ENCODE results near the gene CROCC. TPM values are rescaled to one million over a fixed set of nuclear protein-coding genes. Genes with fewer than 3 reads are reported as not detected.

CROCC gene
- total RNA-seq, 1 donor from 2014 or later = 21.0 TPM

DNA sequence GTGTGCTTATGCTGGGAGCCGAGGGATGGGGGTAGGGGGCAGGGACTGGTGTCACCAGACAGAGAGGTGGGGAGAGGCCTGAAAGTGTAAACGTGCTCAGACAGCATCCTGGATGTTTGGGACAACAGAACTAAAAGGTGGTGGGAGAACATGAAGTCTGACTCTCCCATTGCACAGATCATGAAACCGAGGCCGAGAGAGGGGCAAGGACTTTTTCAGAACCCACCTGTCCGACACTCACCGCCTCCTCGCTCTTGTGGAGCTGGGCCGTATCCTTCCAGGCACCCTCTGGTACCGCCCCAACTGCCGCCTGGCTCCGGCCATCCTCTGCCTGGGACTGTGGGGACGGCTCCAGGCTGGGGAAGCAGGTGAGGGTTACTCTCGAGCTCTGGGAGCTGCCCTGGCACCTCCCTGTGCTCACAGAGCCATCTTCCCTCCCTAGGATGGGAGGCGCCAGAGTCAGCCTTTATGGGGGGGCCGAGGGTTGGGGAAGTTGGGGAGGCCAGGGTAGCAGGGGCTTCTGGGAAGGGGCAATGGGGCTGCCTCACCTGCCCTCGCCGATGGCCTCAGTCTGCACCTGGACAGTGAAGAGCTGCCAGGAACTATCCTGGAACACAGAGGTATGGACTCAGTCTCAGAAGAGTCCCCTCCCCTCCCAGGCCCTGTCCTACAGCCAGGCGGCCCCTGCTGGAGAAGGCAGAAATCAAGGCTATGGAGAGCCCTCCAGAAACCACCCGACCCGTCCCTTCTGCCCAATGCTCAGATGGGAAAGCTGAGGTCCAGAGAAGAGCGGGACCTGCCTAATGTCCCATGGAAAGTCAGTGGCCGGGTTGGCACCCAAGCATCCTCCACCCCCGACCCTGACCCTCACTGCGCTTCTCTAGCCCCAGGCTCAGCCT is 83.0 kb downstream of the CROCC start:
- TF ChIP-seq, protein P1, sequence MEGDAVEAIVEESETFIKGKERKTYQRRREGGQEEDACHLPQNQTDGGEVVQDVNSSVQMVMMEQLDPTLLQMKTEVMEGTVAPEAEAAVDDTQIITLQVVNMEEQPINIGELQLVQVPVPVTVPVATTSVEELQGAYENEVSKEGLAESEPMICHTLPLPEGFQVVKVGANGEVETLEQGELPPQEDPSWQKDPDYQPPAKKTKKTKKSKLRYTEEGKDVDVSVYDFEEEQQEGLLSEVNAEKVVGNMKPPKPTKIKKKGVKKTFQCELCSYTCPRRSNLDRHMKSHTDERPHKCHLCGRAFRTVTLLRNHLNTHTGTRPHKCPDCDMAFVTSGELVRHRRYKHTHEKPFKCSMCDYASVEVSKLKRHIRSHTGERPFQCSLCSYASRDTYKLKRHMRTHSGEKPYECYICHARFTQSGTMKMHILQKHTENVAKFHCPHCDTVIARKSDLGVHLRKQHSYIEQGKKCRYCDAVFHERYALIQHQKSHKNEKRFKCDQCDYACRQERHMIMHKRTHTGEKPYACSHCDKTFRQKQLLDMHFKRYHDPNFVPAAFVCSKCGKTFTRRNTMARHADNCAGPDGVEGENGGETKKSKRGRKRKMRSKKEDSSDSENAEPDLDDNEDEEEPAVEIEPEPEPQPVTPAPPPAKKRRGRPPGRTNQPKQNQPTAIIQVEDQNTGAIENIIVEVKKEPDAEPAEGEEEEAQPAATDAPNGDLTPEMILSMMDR (IDR thresholded peaks at IDR 0.05) = no peak
- DNase-seq = no peak

DNA sequence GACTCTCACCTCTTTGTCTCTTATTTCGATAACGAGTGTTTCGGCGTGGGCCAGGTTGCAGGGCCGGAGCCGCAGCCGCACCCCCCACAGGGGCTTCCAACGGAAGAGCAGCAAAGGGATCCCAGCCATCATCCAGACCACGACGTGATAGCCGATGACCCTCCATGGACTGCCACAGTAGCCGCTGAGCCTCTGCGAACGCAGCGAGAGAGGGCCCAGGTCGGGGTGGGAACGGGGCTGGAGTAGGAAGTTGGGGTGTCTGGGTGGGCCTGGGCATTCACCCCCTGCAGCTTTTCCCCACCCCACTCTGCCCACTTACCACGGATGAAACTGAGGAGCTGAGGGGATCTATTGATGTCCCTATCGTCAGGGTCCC is 83.6 kb downstream of the CROCC start:
- Histone ChIP-seq H3K36me3 (peaks cover 55% of the 10 kb centered on the region), H3K4me1 (peaks cover 15% of the 10 kb centered on the region), H3K4me3 (no peak overlapping the region), H3K27ac (no peak overlapping the region), H3K9me3 (no peaks in the 10 kb centered on the region), H3K27me3 (ENCODE audit: low read depth) (no peaks in the 10 kb centered on the region)
- DNase-seq = no peak
- no peak for ATAC-seq
- TF ChIP-seq, protein P1 (IDR thresholded peaks at IDR 0.05) = no peak
- intact Hi-C loops (cut with DNase I) = no loop called here

More for the DNA sequence above, 83.0 kb downstream of the CROCC start:
- intact Hi-C loops (cut with DNase I) = no loop called here
- no peak overlapping the region for H3K4me3 ChIP-seq
- H3K9me3 ChIP-seq = no peaks in the 10 kb centered on the region
- ATAC-seq = no peak
- peaks cover 9% of the 10 kb centered on the region for H3K4me1 ChIP-seq
- H3K36me3 ChIP-seq = peaks cover 61% of the 10 kb centered on the region
- H3K27me3 ChIP-seq (ENCODE audit: low read depth) = no peaks in the 10 kb centered on the region
- H3K27ac ChIP-seq = no peak overlapping the region

DNA sequence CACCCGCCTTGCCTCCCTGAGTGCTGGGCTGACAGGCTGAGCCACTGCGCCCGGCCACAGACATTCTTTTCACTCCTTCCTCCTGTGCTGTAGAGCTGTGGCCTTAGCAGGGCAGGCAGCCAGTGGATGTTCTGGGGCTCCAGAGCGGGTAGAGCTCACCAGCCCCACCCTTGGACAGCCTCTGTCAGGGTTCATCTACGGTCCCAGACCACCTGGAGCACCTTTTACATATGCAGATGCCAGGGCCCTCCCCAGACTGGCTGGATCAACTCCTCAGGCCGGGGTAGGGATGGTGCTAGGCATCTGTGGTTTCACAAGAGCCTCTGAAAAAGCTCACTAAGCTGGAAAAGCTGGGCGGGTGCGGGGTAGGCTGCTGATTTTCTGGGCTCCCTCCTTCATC is 85.4 kb downstream of the CROCC start:
- intact Hi-C loops (cut with DNase I) = no loop called here
- ATAC-seq (no peak), DNase-seq (no peak)
- H3K9me3 ChIP-seq = no peaks in the 10 kb centered on the region
- H3K4me1 ChIP-seq = peaks cover 28% of the 10 kb centered on the region
- TF ChIP-seq, protein P1 (IDR thresholded peaks at IDR 0.05) = no peak
- H3K36me3 ChIP-seq = peaks cover 39% of the 10 kb centered on the region
- no peak overlapping the region for H3K27ac ChIP-seq
- H3K27me3 ChIP-seq (ENCODE audit: low read depth) = no peaks in the 10 kb centered on the region
- H3K4me3 ChIP-seq = no peak overlapping the region

DNA sequence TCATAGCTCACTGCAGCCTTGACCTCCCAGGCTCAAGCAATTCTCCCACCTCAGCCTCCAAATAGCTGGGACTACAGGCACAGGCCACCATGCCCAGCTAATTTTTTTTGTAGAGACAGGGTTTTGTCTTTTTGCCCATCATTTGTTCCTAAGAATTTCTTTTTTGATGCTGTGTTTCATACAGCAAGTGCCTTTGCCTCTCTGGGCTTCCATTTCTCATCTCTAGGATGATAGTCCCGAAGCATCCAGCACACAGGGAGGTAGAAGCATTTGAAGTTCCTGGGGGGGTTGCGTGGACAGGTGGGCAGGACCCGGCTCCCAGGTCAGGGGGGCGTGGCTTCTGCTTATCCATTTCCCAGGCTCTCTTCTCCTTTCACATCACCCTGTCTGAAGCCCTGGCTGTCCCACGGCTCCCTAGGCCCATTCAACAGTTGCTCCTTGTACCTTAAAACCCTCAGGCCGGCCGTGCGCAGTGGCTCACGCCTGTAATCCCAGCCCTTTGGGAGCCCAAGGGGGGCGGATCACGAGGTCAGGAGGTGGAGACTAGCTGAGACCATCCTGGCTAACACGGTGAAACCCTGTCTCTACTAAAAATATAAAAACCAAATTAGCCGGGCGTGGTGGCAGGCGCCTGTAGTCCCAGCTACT is 86.6 kb downstream of the CROCC start:
- no peak for DNase-seq
- TF ChIP-seq, protein P1 (IDR thresholded peaks at IDR 0.05) = no peak
- H3K4me1 ChIP-seq = peaks cover 37% of the 10 kb centered on the region
- no peak overlapping the region for H3K27ac ChIP-seq
- no peaks in the 10 kb centered on the region for H3K27me3 ChIP-seq (ENCODE audit: low read depth)
- intact Hi-C loops (cut with DNase I) = no loop called here
- no peak for ATAC-seq
- H3K36me3 ChIP-seq = peaks cover 29% of the 10 kb centered on the region
- no peaks in the 10 kb centered on the region for H3K9me3 ChIP-seq
- no peak overlapping the region for H3K4me3 ChIP-seq

DNA sequence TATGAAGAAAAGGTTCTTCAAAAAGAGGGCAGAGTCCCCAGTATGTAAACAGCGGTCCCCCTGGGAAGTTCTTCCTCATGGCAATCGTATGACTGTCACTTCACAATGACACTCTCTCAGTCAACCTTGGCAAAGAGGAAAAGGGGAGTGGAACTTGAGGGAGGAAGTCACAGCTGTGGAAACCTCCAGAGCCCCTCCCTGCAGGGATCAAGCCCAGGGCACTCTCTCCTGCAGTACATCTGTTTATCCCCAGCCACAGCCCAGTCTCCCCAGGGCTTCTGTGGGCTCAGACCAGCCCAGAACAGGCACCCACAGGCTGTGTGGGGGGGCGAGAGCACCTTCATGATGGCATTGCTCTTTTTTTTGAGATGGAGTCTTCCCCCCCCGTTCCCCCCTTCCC is 88.0 kb downstream of the CROCC start:
- Histone ChIP-seq H3K27ac (no peak overlapping the region), H3K27me3 (ENCODE audit: low read depth) (no peaks in the 10 kb centered on the region), H3K36me3 (peaks cover 17% of the 10 kb centered on the region), H3K4me1 (peaks cover 37% of the 10 kb centered on the region), H3K4me3 (no peak overlapping the region), H3K9me3 (no peaks in the 10 kb centered on the region)
- ATAC-seq (peak in 1 of 2 donors; percentile 30), DNase-seq (no peak)
- TF ChIP-seq, protein P1 (IDR thresholded peaks at IDR 0.05) = no peak
- intact Hi-C loops (cut with DNase I) = no loop called here
